ENCODE data around the gene SECISBP2L. TPM values are rescaled to one million over a fixed set of nuclear protein-coding genes. Genes with fewer than 3 reads are reported as not detected.

Gene SECISBP2L
- total and polyA plus RNA-seq, 2 donors (not counting 1 experiment from before 2014, with no cell fraction given): 13.0 to 121 TPM

DNA sequence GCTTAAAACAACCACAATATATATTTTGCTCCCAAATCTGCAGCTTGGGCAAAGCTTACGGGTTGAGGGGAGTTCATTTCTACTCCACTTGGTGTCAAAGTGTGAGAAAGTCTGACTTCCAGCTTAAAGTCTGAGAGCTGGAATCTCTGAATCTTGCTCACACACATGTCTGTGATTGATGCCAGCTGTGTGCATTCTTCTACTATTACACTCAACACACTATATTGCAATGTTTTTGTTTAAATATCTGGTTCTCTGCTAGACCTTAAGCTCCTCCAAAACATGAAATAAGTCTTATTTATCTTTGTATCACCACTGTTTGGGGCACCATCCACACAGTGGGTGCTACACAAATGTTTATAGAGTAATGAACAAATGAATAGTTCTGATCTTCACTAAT, 36.7 kb upstream of the SECISBP2L start:
- DNase-seq (no peak), ATAC-seq (ENCODE audit: low read depth) (no peak)
- H3K27me3 ChIP-seq (replicated peaks in 1 of 4; ENCODE audit: control extremely low read depth in 1 of 4, control insufficient read depth in 3 of 4, insufficient read depth in 4 of 4, low read length in 3 of 4): no peaks in the 10 kb centered on the region
- ChIA-PET CTCF (interaction anchor here (1.0 kb wide), 1 partner anchor 23 kb away, joined by 3 read pairs; no protein-coding TSS in a partner anchor), POLR2A (no interaction called here)
- intact Hi-C loops (cut with micrococcal nuclease): no loop called here
- no peaks in the 10 kb centered on the region for H3K79me2 ChIP-seq (ENCODE audit: control insufficient read depth, insufficient read depth, low read length)
- WGBS (ENCODE audit: insufficient coverage): no CpG with 5 or more reads among the region's 1 CpG
- TF ChIP-seq, protein P1, sequence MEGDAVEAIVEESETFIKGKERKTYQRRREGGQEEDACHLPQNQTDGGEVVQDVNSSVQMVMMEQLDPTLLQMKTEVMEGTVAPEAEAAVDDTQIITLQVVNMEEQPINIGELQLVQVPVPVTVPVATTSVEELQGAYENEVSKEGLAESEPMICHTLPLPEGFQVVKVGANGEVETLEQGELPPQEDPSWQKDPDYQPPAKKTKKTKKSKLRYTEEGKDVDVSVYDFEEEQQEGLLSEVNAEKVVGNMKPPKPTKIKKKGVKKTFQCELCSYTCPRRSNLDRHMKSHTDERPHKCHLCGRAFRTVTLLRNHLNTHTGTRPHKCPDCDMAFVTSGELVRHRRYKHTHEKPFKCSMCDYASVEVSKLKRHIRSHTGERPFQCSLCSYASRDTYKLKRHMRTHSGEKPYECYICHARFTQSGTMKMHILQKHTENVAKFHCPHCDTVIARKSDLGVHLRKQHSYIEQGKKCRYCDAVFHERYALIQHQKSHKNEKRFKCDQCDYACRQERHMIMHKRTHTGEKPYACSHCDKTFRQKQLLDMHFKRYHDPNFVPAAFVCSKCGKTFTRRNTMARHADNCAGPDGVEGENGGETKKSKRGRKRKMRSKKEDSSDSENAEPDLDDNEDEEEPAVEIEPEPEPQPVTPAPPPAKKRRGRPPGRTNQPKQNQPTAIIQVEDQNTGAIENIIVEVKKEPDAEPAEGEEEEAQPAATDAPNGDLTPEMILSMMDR (IDR thresholded peaks at IDR 0.05): no peak
- no peak for TF ChIP-seq EZH2 (IDR thresholded peaks at IDR 0.05; ENCODE audit: borderline replicate concordance, insufficient read depth, low read depth, low read length, poor library complexity, severe bottlenecking)
- H3K27ac Mint-ChIP-seq: no peak overlapping the region
- no peaks in the 10 kb centered on the region for H3K36me3 ChIP-seq (replicated peaks in 1 of 2; ENCODE audit: control extremely low read depth in 1 of 2, control insufficient read depth in 1 of 2, extremely low read depth in 1 of 2, insufficient read depth in 2 of 2, low read length in 1 of 2)
- no peak overlapping the region for H3K27ac ChIP-seq (ENCODE audit: low read length in 2 of 2)
- no peaks in the 10 kb centered on the region for H3K27me3 Mint-ChIP-seq
- H3K4me3 Mint-ChIP-seq: no peak overlapping the region
- no peaks in the 10 kb centered on the region for H3K4me1 Mint-ChIP-seq
- H4K20me1 ChIP-seq (ENCODE audit: control insufficient read depth, insufficient read depth, low read length, poor library complexity, severe bottlenecking): no peaks in the 10 kb centered on the region
- H3K9me3 Mint-ChIP-seq (ENCODE audit: insufficient read depth): no peaks in the 10 kb centered on the region
- no peak overlapping the region for H3K9ac ChIP-seq (ENCODE audit: low read length)
- no peak overlapping the region for H3K4me3 ChIP-seq (ENCODE audit: control extremely low read depth in 1 of 5, extremely low read depth in 1 of 5, insufficient read depth in 1 of 5, low read depth in 2 of 5, low read length in 4 of 5)
- H3K9me3 ChIP-seq (ENCODE audit: control extremely low read depth in 1 of 3, control insufficient read depth in 2 of 3, insufficient read depth in 1 of 3, low read length in 2 of 3): peaks cover 0 to 9% (median 0%) of the 10 kb centered on the region in 3 donors
- H3K4me2 ChIP-seq (replicated peaks; ENCODE audit: low read depth, low read length, poor library complexity, severe bottlenecking): no peak overlapping the region
- H3K4me1 ChIP-seq (ENCODE audit: control insufficient read depth in 2 of 2, insufficient read depth in 2 of 2, low read length in 2 of 2): no peaks in the 10 kb centered on the region
- H2AFZ ChIP-seq (ENCODE audit: insufficient read depth, low read depth, low read length, poor library complexity, severe bottlenecking): no peak overlapping the region

DNA sequence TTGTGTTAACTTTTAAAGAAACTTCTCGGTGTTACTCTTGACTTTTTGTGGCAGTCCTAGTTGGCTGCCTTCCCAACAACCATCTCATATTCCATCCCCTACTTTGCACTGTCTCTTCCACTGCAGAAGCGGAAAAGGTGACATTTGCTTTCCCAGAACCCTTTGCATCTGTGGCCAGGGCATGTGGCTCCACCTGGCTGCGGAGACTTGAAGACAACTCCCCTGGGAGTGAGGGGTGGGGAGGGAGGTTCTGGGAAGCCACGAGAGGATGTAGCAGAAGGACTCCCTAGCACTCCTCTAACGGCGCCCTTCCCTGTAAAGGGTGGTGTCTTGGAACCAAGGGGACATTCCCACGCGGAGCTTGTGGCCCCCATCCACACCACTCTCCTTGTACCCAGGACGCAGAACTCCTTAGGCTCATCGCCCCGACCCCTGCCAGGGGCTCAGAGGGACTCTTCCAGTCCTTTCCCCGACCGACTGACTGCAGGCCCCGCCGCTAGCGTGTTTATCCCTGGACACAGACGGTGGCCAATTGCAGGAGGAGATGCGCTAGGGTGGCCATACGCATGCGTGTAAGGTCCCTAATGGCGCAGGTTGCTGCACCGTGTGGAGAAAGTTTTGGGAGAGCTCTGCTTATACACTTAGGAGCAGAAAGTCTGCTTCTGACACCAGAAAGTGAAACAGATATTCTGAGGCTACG, 33.2 kb upstream of the SECISBP2L start:
- WGBS (ENCODE audit: insufficient coverage): 97% methylated on average over 15 of the region's 23 CpGs
- no peak overlapping the region for H3K27ac ChIP-seq (ENCODE audit: low read length in 2 of 2)
- H3K4me2 ChIP-seq (replicated peaks; ENCODE audit: low read depth, low read length, poor library complexity, severe bottlenecking): no peak overlapping the region
- no peak overlapping the region for H3K27ac Mint-ChIP-seq
- DNase-seq (no peak), ATAC-seq (ENCODE audit: low read depth) (no peak)
- TF ChIP-seq, protein P1 (IDR thresholded peaks at IDR 0.05): no peak
- no peak for TF ChIP-seq EZH2 (IDR thresholded peaks at IDR 0.05; ENCODE audit: borderline replicate concordance, insufficient read depth, low read depth, low read length, poor library complexity, severe bottlenecking)
- no peak overlapping the region for H3K4me3 ChIP-seq (ENCODE audit: control extremely low read depth in 1 of 5, extremely low read depth in 1 of 5, insufficient read depth in 1 of 5, low read depth in 2 of 5, low read length in 4 of 5)
- no peak overlapping the region for H3K4me3 Mint-ChIP-seq
- no peaks in the 10 kb centered on the region for H3K36me3 ChIP-seq (replicated peaks in 1 of 2; ENCODE audit: control extremely low read depth in 1 of 2, control insufficient read depth in 1 of 2, extremely low read depth in 1 of 2, insufficient read depth in 2 of 2, low read length in 1 of 2)
- H3K27me3 Mint-ChIP-seq: no peaks in the 10 kb centered on the region
- no peaks in the 10 kb centered on the region for H3K79me2 ChIP-seq (ENCODE audit: control insufficient read depth, insufficient read depth, low read length)
- ChIA-PET POLR2A (no interaction called here), CTCF (no interaction called here)
- no peak overlapping the region for H3K9ac ChIP-seq (ENCODE audit: low read length)
- H2AFZ ChIP-seq (ENCODE audit: insufficient read depth, low read depth, low read length, poor library complexity, severe bottlenecking): no peak overlapping the region
- no peaks in the 10 kb centered on the region for H3K4me1 Mint-ChIP-seq
- H3K9me3 Mint-ChIP-seq (ENCODE audit: insufficient read depth): no peaks in the 10 kb centered on the region
- no peaks in the 10 kb centered on the region for H3K27me3 ChIP-seq (replicated peaks in 1 of 4; ENCODE audit: control extremely low read depth in 1 of 4, control insufficient read depth in 3 of 4, insufficient read depth in 4 of 4, low read length in 3 of 4)
- intact Hi-C loops (cut with micrococcal nuclease): no loop called here
- H3K9me3 ChIP-seq (ENCODE audit: control extremely low read depth in 1 of 3, control insufficient read depth in 2 of 3, insufficient read depth in 1 of 3, low read length in 2 of 3): peaks cover 0 to 9% (median 0%) of the 10 kb centered on the region in 3 donors
- no peaks in the 10 kb centered on the region for H4K20me1 ChIP-seq (ENCODE audit: control insufficient read depth, insufficient read depth, low read length, poor library complexity, severe bottlenecking)
- no peaks in the 10 kb centered on the region for H3K4me1 ChIP-seq (ENCODE audit: control insufficient read depth in 2 of 2, insufficient read depth in 2 of 2, low read length in 2 of 2)
